ENCODE data around the gene LASP1. TPM values are rescaled to one million over a fixed set of nuclear protein-coding genes. Genes with fewer than 3 reads are reported as not detected.

LASP1 gene
- total RNA-seq, 1 donor from 2014 or later = 87.4 TPM

GRCh38 chr17:38905375-38905774 lies 35.5 kb downstream of the LASP1 start:
- Mint-ChIP-seq H3K9me3 (no peaks in the 10 kb centered on the region), H3K27ac (ENCODE audit: unreplicated experiment) (no peak overlapping the region), H3K4me1 (peaks cover 10% of the 10 kb centered on the region), H3K27me3 (ENCODE audit: low read depth) (no peaks in the 10 kb centered on the region), H3K36me3 (ENCODE audit: low read depth) (peaks cover 3% of the 10 kb centered on the region), H3K4me3 (no peak overlapping the region)
- no peak for DNase-seq (ENCODE audit: low read depth, low spot score)
- TF ChIP-seq CTCF (conservative IDR thresholded peaks at IDR 0.05) = no peak

GRCh38 chr17:38906460-38907228 lies 36.8 kb downstream of the LASP1 start:
- TF ChIP-seq CTCF (conservative IDR thresholded peaks at IDR 0.05) = no peak
- no peak for DNase-seq (ENCODE audit: low read depth, low spot score)
- H3K27ac Mint-ChIP-seq (ENCODE audit: unreplicated experiment) = no peak overlapping the region
- H3K9me3 Mint-ChIP-seq = no peaks in the 10 kb centered on the region
- no peak overlapping the region for H3K4me3 Mint-ChIP-seq
- H3K27me3 Mint-ChIP-seq (ENCODE audit: low read depth) = no peaks in the 10 kb centered on the region
- H3K4me1 Mint-ChIP-seq = no peaks in the 10 kb centered on the region
- peaks cover 3% of the 10 kb centered on the region for H3K36me3 Mint-ChIP-seq (ENCODE audit: low read depth)

- Mint-ChIP-seq H3K36me3 (ENCODE audit: low read depth) (peaks cover 3% of the 10 kb centered on the region), H3K4me1 (no peaks in the 10 kb centered on the region), H3K27ac (ENCODE audit: unreplicated experiment) (no peak overlapping the region), H3K4me3 (no peak overlapping the region), H3K9me3 (no peaks in the 10 kb centered on the region), H3K27me3 (ENCODE audit: low read depth) (no peaks in the 10 kb centered on the region)
- DNase-seq (ENCODE audit: low read depth, low spot score) = no peak
- TF ChIP-seq CTCF (conservative IDR thresholded peaks at IDR 0.05) = no peak
Measured at GRCh38 chr17:38907930-38908675, 38.2 kb downstream of the LASP1 start.

GRCh38 chr17:38908676-38909181 lies 38.9 kb downstream of the LASP1 start:
- H3K9me3 Mint-ChIP-seq = no peaks in the 10 kb centered on the region
- H3K27ac Mint-ChIP-seq (ENCODE audit: unreplicated experiment) = no peak overlapping the region
- no peak overlapping the region for H3K4me3 Mint-ChIP-seq
- peaks cover 3% of the 10 kb centered on the region for H3K36me3 Mint-ChIP-seq (ENCODE audit: low read depth)
- DNase-seq (ENCODE audit: low read depth, low spot score) = no peak
- no peak for TF ChIP-seq CTCF (conservative IDR thresholded peaks at IDR 0.05)
- no peaks in the 10 kb centered on the region for H3K27me3 Mint-ChIP-seq (ENCODE audit: low read depth)
- H3K4me1 Mint-ChIP-seq = no peaks in the 10 kb centered on the region

- DNase-seq (ENCODE audit: low read depth, low spot score) = no peak
- no peaks in the 10 kb centered on the region for H3K27me3 Mint-ChIP-seq (ENCODE audit: low read depth)
- no peaks in the 10 kb centered on the region for H3K4me1 Mint-ChIP-seq
- H3K36me3 Mint-ChIP-seq (ENCODE audit: low read depth) = no peaks in the 10 kb centered on the region
- no peak overlapping the region for H3K27ac Mint-ChIP-seq (ENCODE audit: unreplicated experiment)
- no peaks in the 10 kb centered on the region for H3K9me3 Mint-ChIP-seq
- no peak overlapping the region for H3K4me3 Mint-ChIP-seq
- TF ChIP-seq CTCF (conservative IDR thresholded peaks at IDR 0.05) = no peak
Measured at GRCh38 chr17:38910325-38910724, 40.5 kb downstream of the LASP1 start.

All from neural crest cell (in vitro differentiated cells).